NCI-H187 (cell line): ENCODE results near the gene MYO1F.
"Not testable (repeated sequence)": the region's sequence is repeated elsewhere in the genome, so short reads cannot be mapped to it uniquely, and the experiment has no call there.

Source experiments
- DNase-seq, 2 experiments: peaks; one replicate each; lab custom pipeline; 2025; lab: John Stamatoyannopoulos, UW

The MYO1F gene

GRCh38 chr19:8600064-8600463, 22.8 kb upstream of the MYO1F start:
- DNase-seq = no peak

GRCh38 chr19:8596168-8596567, 18.9 kb upstream of the MYO1F start:
- no peak for DNase-seq

- no peak for DNase-seq
These were observed 18.4 kb upstream of the MYO1F start for GRCh38 chr19:8595651-8596050.

- no peak for DNase-seq
These were observed 16.7 kb upstream of the MYO1F start for GRCh38 chr19:8593931-8594330.

DNA sequence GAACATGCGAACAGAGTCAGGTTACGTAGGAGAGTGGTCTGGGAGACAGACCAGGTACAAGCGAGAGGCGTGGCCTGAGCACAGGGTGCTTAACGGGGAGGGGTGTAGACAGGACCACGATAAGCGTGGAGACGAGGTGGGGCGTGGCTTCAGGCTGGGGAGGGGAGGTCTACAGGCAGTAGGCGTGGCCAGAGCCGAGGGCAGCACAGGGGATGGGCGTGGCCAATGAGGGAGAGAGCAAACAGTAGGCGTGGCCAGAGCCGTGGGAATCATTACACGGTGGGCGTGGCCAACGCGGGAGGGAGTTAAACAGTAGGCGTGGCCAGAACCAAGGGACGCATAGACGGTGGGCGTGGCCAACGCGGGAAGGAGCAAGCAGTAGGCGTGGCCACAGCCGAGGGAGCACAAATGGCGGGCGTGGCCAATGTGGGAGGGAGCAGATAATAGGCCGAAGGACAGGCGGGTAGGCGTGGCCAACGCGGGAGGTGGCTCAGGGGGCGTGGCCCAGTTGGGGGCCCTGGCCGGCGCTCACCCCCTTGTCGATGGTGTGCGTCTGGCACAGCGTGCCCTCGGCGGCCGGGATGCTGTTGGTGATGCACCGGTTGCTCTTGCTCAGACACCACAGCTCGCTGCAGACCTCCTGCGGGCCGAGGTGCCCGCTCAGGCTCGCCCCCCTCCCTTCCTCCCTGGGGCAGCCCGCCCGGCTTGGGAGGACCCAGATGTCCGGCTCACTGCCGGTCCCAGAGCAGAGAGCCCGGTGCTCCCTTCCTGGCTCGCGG, 15.2 kb upstream of the MYO1F start:
- peak in 1 of 2 experiments; percentile 22 for DNase-seq

- DNase-seq = no peak
These were observed 12.0 kb upstream of the MYO1F start for GRCh38 chr19:8589177-8589714.

DNA sequence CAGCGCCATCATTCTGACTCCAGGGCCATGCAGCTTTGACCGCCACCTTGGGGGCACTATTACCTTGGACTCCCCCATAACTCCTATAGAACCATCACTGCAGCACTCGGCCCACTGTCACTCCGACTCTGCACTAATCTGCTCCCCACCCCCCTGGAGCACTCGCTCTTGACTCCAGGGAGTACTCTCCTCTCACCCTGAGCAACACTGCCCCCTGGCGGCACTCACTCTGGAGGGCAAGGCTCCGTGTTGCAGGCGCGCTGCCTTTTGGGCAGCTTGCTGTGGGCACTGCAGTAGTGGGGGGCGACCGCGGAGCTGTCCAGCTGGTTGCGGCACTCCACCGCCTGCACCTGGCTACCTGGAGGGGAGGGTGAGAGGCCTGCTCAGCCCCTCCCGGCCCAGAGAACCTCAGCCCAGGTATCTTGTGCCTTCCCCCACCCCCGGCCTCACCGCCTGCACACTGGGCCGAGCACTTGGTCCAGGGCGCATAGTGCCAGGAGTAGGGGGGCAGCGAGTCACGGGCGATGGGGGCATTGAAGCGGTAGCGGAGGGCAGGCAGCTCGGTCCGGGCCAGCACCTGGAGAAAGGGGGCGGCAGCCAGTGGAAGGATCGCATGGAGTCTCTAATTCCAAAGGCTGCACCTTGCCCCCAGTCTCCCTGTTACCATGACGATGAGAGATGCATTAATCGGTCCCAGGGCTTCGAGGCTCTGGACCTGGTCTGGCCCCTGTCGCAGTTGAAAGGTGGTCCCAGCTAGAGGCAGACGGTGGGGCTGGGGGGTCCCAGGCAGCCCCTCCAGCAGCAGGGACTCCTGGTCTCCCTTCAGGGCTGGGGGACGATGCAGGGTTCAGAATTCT, 8.9 kb upstream of the MYO1F start:
- DNase-seq = no peak

- no peak for DNase-seq
These were observed 8.0 kb upstream of the MYO1F start for GRCh38 chr19:8584965-8585893.

DNA sequence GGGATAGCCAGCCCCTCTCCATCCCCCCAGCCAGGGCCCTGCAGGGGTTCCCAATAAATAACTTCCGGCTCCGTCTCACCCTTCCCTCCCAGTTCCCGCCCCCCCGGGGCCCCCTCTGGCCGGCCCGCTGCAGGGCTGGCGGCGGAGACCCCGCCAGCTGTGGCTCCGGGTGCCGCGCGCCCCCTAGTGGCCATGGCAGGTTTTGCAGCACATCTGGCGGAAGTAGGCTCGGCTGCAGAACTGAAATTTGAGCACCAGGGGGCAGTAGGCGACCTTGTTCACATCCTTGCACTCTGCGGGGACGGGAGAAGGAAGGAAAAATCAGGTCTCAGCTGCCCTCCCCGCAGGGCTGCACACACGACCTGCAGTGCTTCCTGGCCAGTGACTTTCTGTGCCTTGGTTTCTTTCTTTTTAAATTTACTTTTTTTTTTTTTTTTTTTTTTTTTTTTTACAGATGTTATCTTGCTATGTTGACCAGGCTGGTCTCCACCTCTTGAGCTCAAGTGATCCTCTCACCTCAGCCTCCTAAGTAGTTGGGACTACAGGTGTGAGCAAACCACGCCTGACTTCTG, 3.6 kb upstream of the MYO1F start:
- peak; percentile 13 to 33 for DNase-seq

DNA sequence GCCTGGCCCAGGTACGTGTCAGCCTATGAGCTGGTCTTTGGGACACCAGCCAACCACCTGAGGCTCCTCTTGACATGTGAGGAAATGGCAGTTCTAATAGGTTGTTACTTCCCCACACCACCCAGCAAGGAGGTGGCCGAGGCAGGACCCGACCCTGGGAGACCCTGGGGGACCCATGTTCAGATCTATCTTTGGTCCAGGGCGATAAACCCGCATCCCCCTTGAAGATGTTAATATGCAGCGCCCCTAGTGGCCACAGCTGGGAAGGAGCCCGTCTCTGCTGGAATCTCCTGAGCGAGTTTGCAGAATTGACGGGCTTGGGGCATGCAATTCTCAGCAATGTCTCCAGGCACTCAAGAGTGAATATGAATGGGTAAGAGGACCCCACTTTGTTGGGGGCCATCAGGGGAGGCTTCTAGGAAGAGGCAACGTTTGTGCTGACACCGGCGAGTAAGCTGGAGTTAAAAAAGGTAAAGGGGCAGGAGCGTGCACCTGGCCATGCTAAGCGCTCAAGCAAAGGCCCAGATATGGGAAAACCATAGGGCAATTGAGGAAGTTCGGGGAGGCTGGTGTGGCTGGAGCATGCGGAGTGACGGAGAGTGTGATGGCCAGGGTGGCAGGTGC, 1.5 kb upstream of the MYO1F start:
- peak in 1 of 2 experiments; percentile 21 for DNase-seq

GRCh38 chr19:8577741-8578140, 499 bp upstream of the MYO1F start:
- no peak for DNase-seq

- DNase-seq = no peak
These were observed 809 bp downstream of the MYO1F start for GRCh38 chr19:8576273-8576993.

GRCh38 chr19:8575467-8575997, 1.7 kb downstream of the MYO1F start:
- no peak for DNase-seq

DNA sequence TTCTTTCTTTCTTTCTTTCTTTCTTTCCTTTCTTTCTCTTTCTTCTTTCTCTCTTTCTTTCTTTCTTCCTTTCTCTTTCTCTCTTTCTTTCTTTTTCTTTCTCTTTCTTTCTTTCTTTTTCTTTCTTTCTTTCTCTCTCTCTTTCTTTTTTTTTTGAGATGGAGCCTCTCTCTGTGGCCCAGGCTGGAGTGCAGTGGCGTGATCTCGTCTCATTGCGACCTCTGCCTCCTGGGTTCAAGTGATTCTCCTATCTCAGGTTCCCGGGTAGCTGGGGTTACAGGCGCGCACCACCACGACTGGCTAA, 2.7 kb downstream of the MYO1F start:
- DNase-seq = not testable (repeated sequence)

DNA sequence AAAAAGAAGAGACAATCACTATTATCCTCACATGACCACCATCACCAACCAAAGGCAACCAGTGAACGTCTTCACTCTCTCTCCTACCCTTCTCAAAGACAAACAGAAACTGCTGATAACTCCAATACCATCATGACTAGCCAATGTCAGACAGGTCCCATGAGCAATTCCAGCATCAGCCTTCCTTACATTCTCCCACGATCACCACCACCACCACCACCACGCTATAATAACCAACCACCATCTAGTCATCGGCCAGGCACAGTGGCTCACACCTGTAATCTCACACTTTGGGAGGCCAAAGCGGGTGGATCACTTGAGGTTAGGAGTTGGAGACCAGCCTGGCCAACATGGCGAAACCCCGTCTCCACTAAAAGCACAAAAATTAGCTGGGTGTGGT, 3.9 kb downstream of the MYO1F start:
- no peak for DNase-seq

DNA sequence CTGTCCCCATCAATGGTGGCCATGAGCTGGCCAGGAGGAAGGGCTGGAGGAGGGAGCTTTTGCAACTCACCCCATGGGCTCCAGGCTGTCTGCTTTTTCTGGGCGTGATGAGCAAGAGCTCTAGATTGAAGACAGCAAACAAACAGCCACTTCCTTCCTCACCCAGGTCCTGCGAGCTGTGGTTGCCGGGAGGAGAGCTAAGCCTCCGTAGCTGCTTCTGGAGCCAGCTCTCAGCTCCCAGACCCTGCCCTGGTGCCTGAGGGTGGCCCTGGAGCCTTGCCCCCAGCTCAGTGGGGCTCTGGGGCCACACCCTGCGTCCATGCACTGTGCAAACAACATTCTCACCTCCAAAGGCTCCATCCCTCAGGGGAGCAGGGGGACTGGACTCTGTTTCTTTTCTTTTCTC, 6.2 kb downstream of the MYO1F start:
- no peak for DNase-seq

DNA sequence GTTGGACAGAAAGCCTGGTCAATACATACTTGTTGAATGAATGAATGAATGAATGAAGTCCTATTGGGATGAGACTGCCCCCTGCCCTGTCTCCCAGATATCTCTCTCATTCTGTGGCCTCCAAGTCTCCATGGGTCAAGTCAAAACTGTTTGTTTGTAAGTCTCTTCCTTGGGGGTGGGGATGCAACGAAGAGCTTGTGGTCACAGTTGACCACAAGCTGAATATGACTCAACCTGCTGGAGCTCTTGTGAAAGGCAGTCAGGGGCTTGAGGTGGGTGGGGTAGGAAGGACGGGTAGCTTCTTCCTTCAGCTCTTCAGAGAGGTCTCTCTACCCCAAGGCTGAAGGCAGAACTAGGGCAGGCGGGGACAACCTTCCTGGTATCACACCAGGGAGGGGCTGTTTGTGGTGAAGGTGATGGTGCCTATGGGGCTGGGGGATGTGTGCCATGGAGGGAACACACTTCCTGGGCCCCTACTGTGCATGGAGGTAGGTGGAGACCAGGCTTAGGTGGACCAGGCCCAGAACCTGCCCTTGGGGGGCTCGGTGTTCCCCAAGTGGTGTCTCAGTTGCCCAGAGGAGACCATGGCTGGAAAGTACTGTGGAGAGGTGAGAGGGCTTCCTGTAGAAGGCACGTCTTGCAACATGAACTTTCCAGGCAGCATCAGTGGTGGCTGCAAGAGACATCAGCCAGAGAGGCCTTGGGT, 8.0 kb downstream of the MYO1F start:
- no peak for DNase-seq

GRCh38 chr19:8567522-8568172, 9.6 kb downstream of the MYO1F start:
- no peak for DNase-seq

DNA sequence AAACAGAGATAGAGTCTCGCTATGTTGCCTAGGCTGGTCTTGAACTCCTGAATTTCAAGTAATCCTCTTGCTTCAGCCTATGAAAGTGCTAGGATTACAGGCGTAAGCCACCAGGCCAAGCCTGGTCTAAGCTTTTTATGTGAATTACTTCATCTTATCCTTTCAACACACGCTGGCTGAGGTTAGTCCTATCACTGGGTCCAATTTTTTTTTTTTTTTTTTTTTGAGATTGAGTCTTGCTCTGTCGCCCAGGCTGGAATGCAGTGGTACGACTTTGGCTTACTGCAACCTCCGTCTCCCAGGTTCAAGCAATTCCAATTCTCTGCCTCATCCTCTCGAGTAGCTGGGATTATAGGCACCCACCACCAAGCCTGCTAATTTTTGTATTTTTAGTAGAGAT, 10.4 kb downstream of the MYO1F start:
- DNase-seq = no peak
